ENCODE measurements around the gene NFKBIZ. TPM values are rescaled to one million over a fixed set of nuclear protein-coding genes. Genes with fewer than 3 reads are reported as not detected.

NFKBIZ gene
- total and polyA plus RNA-seq, 9 of the 15 experiments (the other 6 are each of a cell fraction or from before 2014, with no cell fraction given), result 1.2 to 13.7 (median 5.7) TPM

- TF ChIP-seq, protein P1, sequence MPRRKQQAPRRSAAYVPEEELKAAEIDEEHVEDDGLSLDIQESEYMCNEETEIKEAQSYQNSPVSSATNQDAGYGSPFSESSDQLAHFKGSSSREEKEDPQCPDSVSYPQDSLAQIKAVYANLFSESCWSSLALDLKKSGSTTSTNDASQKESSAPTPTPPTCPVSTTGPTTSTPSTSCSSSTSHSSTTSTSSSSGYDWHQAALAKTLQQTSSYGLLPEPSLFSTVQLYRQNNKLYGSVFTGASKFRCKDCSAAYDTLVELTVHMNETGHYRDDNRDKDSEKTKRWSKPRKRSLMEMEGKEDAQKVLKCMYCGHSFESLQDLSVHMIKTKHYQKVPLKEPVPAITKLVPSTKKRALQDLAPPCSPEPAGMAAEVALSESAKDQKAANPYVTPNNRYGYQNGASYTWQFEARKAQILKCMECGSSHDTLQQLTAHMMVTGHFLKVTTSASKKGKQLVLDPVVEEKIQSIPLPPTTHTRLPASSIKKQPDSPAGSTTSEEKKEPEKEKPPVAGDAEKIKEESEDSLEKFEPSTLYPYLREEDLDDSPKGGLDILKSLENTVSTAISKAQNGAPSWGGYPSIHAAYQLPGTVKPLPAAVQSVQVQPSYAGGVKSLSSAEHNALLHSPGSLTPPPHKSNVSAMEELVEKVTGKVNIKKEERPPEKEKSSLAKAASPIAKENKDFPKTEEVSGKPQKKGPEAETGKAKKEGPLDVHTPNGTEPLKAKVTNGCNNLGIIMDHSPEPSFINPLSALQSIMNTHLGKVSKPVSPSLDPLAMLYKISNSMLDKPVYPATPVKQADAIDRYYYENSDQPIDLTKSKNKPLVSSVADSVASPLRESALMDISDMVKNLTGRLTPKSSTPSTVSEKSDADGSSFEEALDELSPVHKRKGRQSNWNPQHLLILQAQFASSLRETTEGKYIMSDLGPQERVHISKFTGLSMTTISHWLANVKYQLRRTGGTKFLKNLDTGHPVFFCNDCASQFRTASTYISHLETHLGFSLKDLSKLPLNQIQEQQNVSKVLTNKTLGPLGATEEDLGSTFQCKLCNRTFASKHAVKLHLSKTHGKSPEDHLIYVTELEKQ (CRISPR knock-in tag; IDR thresholded peaks at IDR 0.05), result no peak
- peak; percentile 84 to 87 for TF ChIP-seq KDM1A (IDR thresholded peaks at IDR 0.05)
- peak; percentile 86 for TF ChIP-seq SPI1 (IDR thresholded peaks at IDR 0.05; ENCODE audit: borderline replicate concordance, low read depth, low read length)
- TF ChIP-seq ZMIZ1 (IDR thresholded peaks at IDR 0.05; ENCODE audit: low read depth in 2 of 2, low read length in 2 of 2), result peak in 1 of 2 experiments; percentile 59; a peak in 1 of 4 replicates
- no peak for TF ChIP-seq FOXP1 (CRISPR knock-in tag; IDR thresholded peaks at IDR 0.05)
- no peak for TF ChIP-seq ZNF444 (CRISPR knock-in tag; IDR thresholded peaks at IDR 0.05)
- no peak for TF ChIP-seq THAP7 (CRISPR knock-in tag; IDR thresholded peaks at IDR 0.05)
- TF ChIP-seq, protein P2, sequence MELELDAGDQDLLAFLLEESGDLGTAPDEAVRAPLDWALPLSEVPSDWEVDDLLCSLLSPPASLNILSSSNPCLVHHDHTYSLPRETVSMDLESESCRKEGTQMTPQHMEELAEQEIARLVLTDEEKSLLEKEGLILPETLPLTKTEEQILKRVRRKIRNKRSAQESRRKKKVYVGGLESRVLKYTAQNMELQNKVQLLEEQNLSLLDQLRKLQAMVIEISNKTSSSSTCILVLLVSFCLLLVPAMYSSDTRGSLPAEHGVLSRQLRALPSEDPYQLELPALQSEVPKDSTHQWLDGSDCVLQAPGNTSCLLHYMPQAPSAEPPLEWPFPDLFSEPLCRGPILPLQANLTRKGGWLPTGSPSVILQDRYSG (tag; conservative IDR thresholded peaks at IDR 0.05; ENCODE audit: low read depth), result no peak
- no peak for TF ChIP-seq ETV6 (IDR thresholded peaks at IDR 0.05; ENCODE audit: borderline replicate concordance in 1 of 2, low read depth in 2 of 2, low read length in 1 of 2)
- TF ChIP-seq ETV6 (CRISPR knock-in tag; IDR thresholded peaks at IDR 0.05; ENCODE audit: borderline replicate concordance), result no peak
- TF ChIP-seq POLR2AphosphoS2 (IDR thresholded peaks at IDR 0.05; ENCODE audit: low read length), result no peak
- TF ChIP-seq L3MBTL2 (IDR thresholded peaks at IDR 0.05), result no peak
- TF ChIP-seq NFYB (IDR thresholded peaks at IDR 0.05; ENCODE audit: extremely low read depth, insufficient read length), result no peak
- no peak for TF ChIP-seq CBX2 (IDR thresholded peaks at IDR 0.05; ENCODE audit: insufficient read depth, low read length, poor library complexity, severe bottlenecking)
- no peak for TF ChIP-seq NR2C2 (CRISPR knock-in tag; IDR thresholded peaks at IDR 0.05)
- peak; percentile 67 for TF ChIP-seq NR2C2 (tag; IDR thresholded peaks at IDR 0.05)
- no peak for TF ChIP-seq HDAC6 (IDR thresholded peaks at IDR 0.05; ENCODE audit: low read depth, low read length)
- peak; percentile 93 for TF ChIP-seq CBFA2T2 (conservative IDR thresholded peaks at IDR 0.05)
These were observed 19.5 kb downstream of the NFKBIZ start (continued) for GRCh38 chr3:101868534-101869464.
